Spleen (tissue), 7 donors: ENCODE results near the gene WDR90.

ENCODE experiments used
- POLR2A ChIP-seq, 3 donors: fragments of 450-650 bp; IDR thresholded peaks; one replicate each; pipeline ENCODE4 v1.5.1; 2017; ENCODE audit warnings: antibody characterized with exemption in 3 of 3, mild to moderate bottlenecking in 1 of 3
- POLR2AphosphoS5 ChIP-seq, 3 donors: sonication (generic); formaldehyde crosslinking; IDR thresholded peaks; one replicate each; pipeline ENCODE4 v1.5.1; 2017; ENCODE audit warnings: antibody characterized with exemption in 3 of 3
- TF ChIP-seq, protein P1 (sequence below), 11 experiments: fragments of 200-600 bp in 7 of 11; fragments of 450-650 bp in 4 of 11; sonication (generic) in 4 of 11; IDR thresholded peaks in 8 of 11; conservative IDR thresholded peaks in 3 of 11; 1 replicate in 7 of 11; 2 replicates in 4 of 11; pipeline versions ENCODE4 v1.4.0 to v1.8.0; 2016 to 2021; ENCODE audit warnings: antibody characterized with exemption in 11 of 11, inconsistent platforms in 4 of 11, mild to moderate bottlenecking in 1 of 11
- donor health status: DM: no; HTN: no; CAD: no; lungs with moderate emphysema.
- donor health status: DM: no; HTN: no; CAD: no.
- donor health status: DM: no; HTN: no; CAD: no.

DNA sequence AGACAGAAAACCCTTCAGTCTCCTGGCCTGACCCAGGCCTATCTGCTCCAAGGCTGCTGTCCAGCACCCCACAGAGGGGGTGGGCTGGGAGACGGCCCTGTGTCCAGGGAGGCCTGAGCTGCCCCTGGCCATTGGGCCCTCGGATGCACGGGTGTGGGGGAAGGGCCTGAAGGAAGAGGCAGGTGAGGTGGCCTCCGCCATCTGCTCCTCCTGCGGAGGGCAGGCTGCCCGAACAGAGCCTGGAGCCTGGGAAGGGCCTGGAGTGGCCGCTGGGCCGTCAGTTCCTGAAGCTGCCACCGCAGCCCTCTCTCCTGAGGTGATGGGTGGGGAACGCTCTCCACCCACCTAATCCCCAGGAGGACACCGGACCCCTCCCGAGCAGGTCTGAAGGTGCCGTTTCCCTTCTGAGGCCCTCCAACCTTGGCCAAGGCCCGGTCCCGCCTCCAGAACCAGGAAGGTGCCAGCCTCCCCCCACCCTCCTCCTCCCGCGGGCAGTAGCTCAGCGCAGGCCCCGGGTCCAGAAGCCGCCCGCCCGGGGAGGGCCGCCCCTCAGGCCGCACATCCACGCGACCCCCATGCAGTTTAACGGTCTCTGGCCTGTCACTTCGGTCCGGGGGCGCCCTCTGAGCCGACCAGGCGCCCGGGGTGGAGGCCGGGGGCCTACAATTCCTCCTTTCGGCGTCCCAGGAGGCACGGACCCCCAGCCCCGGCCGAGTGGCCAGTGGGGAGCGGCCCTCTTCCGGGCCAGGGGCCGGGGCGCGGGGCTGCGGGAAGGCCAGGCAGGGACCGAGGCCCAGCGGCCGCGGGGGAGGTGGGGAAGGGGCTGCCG lies 55.6 kb downstream of the WDR90 start:
- TF ChIP-seq, protein P1, sequence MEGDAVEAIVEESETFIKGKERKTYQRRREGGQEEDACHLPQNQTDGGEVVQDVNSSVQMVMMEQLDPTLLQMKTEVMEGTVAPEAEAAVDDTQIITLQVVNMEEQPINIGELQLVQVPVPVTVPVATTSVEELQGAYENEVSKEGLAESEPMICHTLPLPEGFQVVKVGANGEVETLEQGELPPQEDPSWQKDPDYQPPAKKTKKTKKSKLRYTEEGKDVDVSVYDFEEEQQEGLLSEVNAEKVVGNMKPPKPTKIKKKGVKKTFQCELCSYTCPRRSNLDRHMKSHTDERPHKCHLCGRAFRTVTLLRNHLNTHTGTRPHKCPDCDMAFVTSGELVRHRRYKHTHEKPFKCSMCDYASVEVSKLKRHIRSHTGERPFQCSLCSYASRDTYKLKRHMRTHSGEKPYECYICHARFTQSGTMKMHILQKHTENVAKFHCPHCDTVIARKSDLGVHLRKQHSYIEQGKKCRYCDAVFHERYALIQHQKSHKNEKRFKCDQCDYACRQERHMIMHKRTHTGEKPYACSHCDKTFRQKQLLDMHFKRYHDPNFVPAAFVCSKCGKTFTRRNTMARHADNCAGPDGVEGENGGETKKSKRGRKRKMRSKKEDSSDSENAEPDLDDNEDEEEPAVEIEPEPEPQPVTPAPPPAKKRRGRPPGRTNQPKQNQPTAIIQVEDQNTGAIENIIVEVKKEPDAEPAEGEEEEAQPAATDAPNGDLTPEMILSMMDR (IDR thresholded peaks at IDR 0.05 in 8 of 11, conservative IDR thresholded peaks at IDR 0.05 in 3 of 11), result no peak
- TF ChIP-seq POLR2A (IDR thresholded peaks at IDR 0.05), result no peak
- TF ChIP-seq POLR2AphosphoS5 (IDR thresholded peaks at IDR 0.05), result no peak
